GM23248 (cell line): Measurements from ENCODE around the gene PRLHR.

Experiments used
- EZH2 ChIP-seq: fragments of 200-600 bp; sonication (generic); IDR thresholded peaks from 2 replicates; pipeline ENCODE4 v1.6.1; 2018; ENCODE audit warnings: antibody characterized with exemption, mild to moderate bottlenecking; ENCODE audit not compliant: insufficient read depth, poor library complexity, severe bottlenecking
- EZH2phosphoT487 ChIP-seq: fragments of 200-600 bp; sonication (generic); IDR thresholded peaks from 2 replicates; pipeline ENCODE4 v1.6.1; 2018; ENCODE audit warnings: antibody characterized with exemption, moderate library complexity, mild to moderate bottlenecking, low read depth; ENCODE audit not compliant: insufficient read depth

DNA sequence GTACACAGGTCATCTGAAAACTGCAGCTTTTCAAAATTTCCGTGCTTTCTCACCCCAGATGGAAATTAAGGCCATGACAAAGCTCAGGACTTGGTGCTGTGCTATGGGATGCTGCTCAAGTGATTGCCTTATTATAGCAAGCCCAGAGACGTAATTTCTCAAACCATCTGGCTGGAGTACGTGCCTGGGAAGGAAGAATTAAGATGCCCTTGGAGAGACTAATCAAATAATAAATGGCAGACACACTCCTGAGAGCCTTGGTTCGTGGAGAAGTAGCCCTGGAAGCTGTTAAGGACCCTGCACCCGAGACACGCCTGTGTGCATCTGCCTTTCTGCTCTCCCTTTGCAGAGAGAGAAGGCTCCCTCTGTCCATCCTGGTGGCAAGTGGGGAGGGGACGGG is 38.3 kb upstream of the PRLHR start:
- TF ChIP-seq EZH2 (no peak), EZH2phosphoT487 (no peak)
